Ovary (tissue), 3 donors: ENCODE results near the gene KCTD17.

Experiments used
- EP300 ChIP-seq: sonication (generic); formaldehyde crosslinking; IDR thresholded peaks from one replicate; pipeline ENCODE4 v1.6.1; 2017; ENCODE audit warnings: antibody characterized with exemption
- POLR2A ChIP-seq: fragments of 450-650 bp; IDR thresholded peaks from one replicate; pipeline ENCODE4 v1.6.1; 2017; ENCODE audit warnings: antibody characterized with exemption, mild to moderate bottlenecking, moderate library complexity
- TF ChIP-seq, protein P1 (sequence below), 3 donors: fragments of 450-650 bp in 2 of 3; fragments of 200-600 bp in 1 of 3; IDR thresholded peaks; one replicate each; pipeline versions ENCODE4 v1.5.1 to v1.8.0; 2016 to 2022; ENCODE audit warnings: antibody characterized with exemption in 3 of 3, mild to moderate bottlenecking in 1 of 3
- donor health status: DM: no; HTN: no; CAD: no.

DNA sequence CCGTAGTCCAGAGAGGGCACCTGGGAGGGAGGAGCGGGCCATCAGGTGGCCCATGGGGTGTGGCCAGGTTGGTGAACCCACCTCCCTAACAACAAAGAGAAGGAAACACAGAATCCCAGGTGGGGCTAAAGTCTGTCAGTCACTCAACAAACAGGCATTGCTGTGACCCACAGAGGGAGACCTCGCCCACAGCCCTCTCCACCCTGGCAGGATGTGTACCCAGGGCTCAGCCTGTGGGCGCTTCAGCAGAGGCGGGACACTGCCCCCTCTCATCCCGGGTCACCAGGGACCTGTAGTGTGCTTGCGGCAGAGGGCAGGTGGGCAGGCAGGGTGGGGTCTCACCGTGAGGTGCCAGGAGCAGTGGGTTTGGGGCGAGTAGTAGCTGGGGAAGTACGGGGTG lies 32.8 kb downstream of the KCTD17 start:
- TF ChIP-seq, protein P1, sequence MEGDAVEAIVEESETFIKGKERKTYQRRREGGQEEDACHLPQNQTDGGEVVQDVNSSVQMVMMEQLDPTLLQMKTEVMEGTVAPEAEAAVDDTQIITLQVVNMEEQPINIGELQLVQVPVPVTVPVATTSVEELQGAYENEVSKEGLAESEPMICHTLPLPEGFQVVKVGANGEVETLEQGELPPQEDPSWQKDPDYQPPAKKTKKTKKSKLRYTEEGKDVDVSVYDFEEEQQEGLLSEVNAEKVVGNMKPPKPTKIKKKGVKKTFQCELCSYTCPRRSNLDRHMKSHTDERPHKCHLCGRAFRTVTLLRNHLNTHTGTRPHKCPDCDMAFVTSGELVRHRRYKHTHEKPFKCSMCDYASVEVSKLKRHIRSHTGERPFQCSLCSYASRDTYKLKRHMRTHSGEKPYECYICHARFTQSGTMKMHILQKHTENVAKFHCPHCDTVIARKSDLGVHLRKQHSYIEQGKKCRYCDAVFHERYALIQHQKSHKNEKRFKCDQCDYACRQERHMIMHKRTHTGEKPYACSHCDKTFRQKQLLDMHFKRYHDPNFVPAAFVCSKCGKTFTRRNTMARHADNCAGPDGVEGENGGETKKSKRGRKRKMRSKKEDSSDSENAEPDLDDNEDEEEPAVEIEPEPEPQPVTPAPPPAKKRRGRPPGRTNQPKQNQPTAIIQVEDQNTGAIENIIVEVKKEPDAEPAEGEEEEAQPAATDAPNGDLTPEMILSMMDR (IDR thresholded peaks at IDR 0.05) = no peak
- TF ChIP-seq POLR2A (no peak), EP300 (no peak)
